ENCODE results near the gene LCE3C. TPM values are rescaled to one million over a fixed set of nuclear protein-coding genes. Genes with fewer than 3 reads are reported as not detected.

The LCE3C gene
- polyA plus RNA-seq, 5 donors, result not detected

Other genes with a start within 250 kb of the LCE3C start
- gene FLG2, start 240.2 kb upstream of the LCE3C start, polyA plus RNA-seq (ENCODE audit: insufficient read depth in 1 of 5, insufficient read length in 5 of 5, low replicate concordance in 1 of 5), result under 1 TPM; 0.06 to 0.17 (median 0.10) TPM
- gene CRNN, start 186.0 kb upstream of the LCE3C start, polyA plus RNA-seq (ENCODE audit: insufficient read depth in 1 of 5, insufficient read length in 5 of 5, low replicate concordance in 1 of 5), result not detected
- not detected for gene LCE5A, start 89.4 kb upstream of the LCE3C start, polyA plus RNA-seq (ENCODE audit: insufficient read depth in 1 of 5, insufficient read length in 5 of 5, low replicate concordance in 1 of 5)
- gene CRCT1, start 85.8 kb upstream of the LCE3C start, polyA plus RNA-seq (ENCODE audit: insufficient read depth in 1 of 5, insufficient read length in 5 of 5, low replicate concordance in 1 of 5), result not detected
- not detected for gene LCE3E, start 33.5 kb upstream of the LCE3C start, polyA plus RNA-seq (ENCODE audit: insufficient read depth in 1 of 5, insufficient read length in 5 of 5, low replicate concordance in 1 of 5)
- not detected for gene LCE3D, start 19.7 kb upstream of the LCE3C start, polyA plus RNA-seq (ENCODE audit: insufficient read depth in 1 of 5, insufficient read length in 5 of 5, low replicate concordance in 1 of 5)
- gene LCE3B, start 13.6 kb downstream of the LCE3C start, polyA plus RNA-seq (ENCODE audit: insufficient read depth in 1 of 5, insufficient read length in 5 of 5, low replicate concordance in 1 of 5), result not detected
- gene LCE3A, start 22.9 kb downstream of the LCE3C start, polyA plus RNA-seq (ENCODE audit: insufficient read depth in 1 of 5, insufficient read length in 5 of 5, low replicate concordance in 1 of 5), result not detected
- not detected for gene LCE2D, start 63.1 kb downstream of the LCE3C start, polyA plus RNA-seq (ENCODE audit: insufficient read depth in 1 of 5, insufficient read length in 5 of 5, low replicate concordance in 1 of 5)
- not detected for gene LCE2C, start 75.0 kb downstream of the LCE3C start, polyA plus RNA-seq (ENCODE audit: insufficient read depth in 1 of 5, insufficient read length in 5 of 5, low replicate concordance in 1 of 5)
- gene LCE2B, start 85.9 kb downstream of the LCE3C start, polyA plus RNA-seq (ENCODE audit: insufficient read depth in 1 of 5, insufficient read length in 5 of 5, low replicate concordance in 1 of 5), result not detected
- gene LCE2A, start 98.1 kb downstream of the LCE3C start, polyA plus RNA-seq (ENCODE audit: insufficient read depth in 1 of 5, insufficient read length in 5 of 5, low replicate concordance in 1 of 5), result not detected
- gene LCE4A, start 107.9 kb downstream of the LCE3C start, polyA plus RNA-seq (ENCODE audit: insufficient read depth in 1 of 5, insufficient read length in 5 of 5, low replicate concordance in 1 of 5), result not detected
- not detected for gene KPRP, start 157.8 kb downstream of the LCE3C start, polyA plus RNA-seq (ENCODE audit: insufficient read depth in 1 of 5, insufficient read length in 5 of 5, low replicate concordance in 1 of 5)
- not detected for gene LCE1F, start 174.9 kb downstream of the LCE3C start, polyA plus RNA-seq (ENCODE audit: insufficient read depth in 1 of 5, insufficient read length in 5 of 5, low replicate concordance in 1 of 5)
- gene LCE1E, start 186.0 kb downstream of the LCE3C start, polyA plus RNA-seq (ENCODE audit: insufficient read depth in 1 of 5, insufficient read length in 5 of 5, low replicate concordance in 1 of 5), result not detected
- gene LCE1D, start 196.5 kb downstream of the LCE3C start, polyA plus RNA-seq (ENCODE audit: insufficient read depth in 1 of 5, insufficient read length in 5 of 5, low replicate concordance in 1 of 5), result not detected
- not detected for gene LCE1C, start 206.4 kb downstream of the LCE3C start, polyA plus RNA-seq (ENCODE audit: insufficient read depth in 1 of 5, insufficient read length in 5 of 5, low replicate concordance in 1 of 5)
- not detected for gene LCE1B, start 211.7 kb downstream of the LCE3C start, polyA plus RNA-seq (ENCODE audit: insufficient read depth in 1 of 5, insufficient read length in 5 of 5, low replicate concordance in 1 of 5)
- gene LCE1A, start 227.2 kb downstream of the LCE3C start, polyA plus RNA-seq (ENCODE audit: insufficient read depth in 1 of 5, insufficient read length in 5 of 5, low replicate concordance in 1 of 5), result not detected
- not detected for gene LCE6A, start 242.6 kb downstream of the LCE3C start, polyA plus RNA-seq (ENCODE audit: insufficient read depth in 1 of 5, insufficient read length in 5 of 5, low replicate concordance in 1 of 5)

All from right lung (tissue), 5 donors.